GM21737 (cell line): ENCODE data around the gene PTPRB.
"Not testable (repeated sequence)": the region's sequence is repeated elsewhere in the genome, so short reads cannot be mapped to it uniquely, and the experiment has no call there.

Experiments used
- ATAC-seq: cut with Tn5 transposase; IDR thresholded peaks from one replicate; pipeline ENCODE4 v1.9.1; 2021; ENCODE audit warnings: mild to moderate bottlenecking, moderate library complexity; ENCODE audit not compliant: unreplicated experiment

The PTPRB gene

GRCh38 chr12:70550180-70550577 is 87.0 kb downstream of the PTPRB start:
- no peak for ATAC-seq

GRCh38 chr12:70549340-70550179 is 87.7 kb downstream of the PTPRB start:
- no peak for ATAC-seq

DNA sequence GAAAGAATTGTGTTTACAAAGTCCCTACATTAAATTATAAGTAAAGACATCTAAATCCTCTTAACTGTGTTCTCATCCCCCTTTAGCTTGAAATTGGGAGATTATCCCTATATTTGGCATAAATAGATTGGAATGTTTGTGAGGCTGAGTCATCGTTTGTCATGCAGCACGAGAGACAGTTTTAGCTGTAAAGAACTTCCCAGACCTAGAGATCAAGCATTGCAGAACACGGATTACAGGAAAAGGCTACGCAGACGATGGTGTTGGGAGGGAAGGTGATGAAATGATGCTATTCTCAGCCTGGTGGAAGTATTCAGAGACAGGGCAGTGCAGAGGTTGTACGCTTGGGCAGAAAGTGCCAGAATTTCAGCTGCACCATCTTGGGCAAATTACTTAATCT is 93.8 kb downstream of the PTPRB start:
- no peak for ATAC-seq

DNA sequence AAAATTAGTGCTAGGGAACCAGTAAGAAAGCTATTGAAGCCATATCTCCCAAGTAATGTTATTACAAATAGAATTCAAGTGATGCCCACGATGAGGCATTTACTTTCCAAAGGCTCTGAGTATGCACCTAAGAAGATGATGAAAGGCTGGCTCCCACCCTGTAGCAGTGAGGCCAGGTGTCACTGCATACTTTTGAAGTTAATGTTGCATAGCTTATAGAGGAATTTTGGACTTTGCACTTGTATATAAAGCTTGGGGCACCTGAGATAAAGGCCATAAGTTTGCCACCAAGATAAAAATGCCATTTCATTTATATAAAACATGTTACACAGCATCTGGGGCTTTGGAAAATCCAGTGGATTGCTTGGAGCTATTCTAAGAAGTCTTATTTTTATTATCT is 96.2 kb downstream of the PTPRB start:
- no peak for ATAC-seq

- ATAC-seq, result no peak
Observed at GRCh38 chr12:70536650-70537049, 100.6 kb downstream of the PTPRB start.

DNA sequence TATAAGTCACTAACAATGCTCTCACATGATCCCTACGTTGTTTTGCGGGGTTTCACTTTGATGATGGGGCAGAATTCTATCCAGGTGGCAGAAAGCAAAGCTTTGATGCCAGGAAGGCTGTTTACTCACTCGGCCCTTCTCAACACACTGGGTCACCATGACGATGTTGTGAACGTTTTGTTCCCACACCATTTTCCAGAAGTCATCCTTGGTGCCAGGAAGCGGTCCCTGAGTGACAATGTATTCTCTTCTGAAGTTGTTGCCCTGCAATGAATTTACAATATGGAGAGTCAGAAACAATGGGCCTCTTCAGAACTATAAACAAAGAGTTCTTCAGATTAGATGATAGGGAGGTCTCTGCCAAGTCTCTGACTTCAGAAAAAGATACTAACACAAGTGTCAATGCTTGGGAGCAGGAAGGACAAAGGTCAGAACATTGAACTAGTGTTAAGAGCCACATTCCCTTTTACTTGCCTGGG is 101.3 kb downstream of the PTPRB start:
- no peak for ATAC-seq

- no peak for ATAC-seq
Observed at GRCh38 chr12:70534466-70534865, 102.8 kb downstream of the PTPRB start.

DNA sequence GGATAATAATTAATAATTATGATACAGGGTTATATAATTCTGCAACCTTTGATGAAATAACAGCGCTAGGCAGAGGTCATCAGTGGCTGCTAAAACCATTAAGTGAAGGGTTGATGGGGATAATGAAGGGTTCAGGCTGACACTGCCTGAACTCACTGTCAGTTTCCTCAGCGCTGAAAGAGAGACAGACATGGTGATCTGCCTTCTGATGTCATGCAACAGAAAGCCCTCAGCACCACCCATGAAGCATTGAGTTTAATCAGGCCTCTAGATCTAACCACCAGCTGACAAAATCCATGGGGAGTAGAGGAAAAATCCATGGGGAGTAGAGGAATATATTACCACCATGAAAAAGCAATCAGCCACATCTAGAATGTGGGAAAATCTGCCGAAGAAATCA is 107.6 kb downstream of the PTPRB start:
- no peak for ATAC-seq

DNA sequence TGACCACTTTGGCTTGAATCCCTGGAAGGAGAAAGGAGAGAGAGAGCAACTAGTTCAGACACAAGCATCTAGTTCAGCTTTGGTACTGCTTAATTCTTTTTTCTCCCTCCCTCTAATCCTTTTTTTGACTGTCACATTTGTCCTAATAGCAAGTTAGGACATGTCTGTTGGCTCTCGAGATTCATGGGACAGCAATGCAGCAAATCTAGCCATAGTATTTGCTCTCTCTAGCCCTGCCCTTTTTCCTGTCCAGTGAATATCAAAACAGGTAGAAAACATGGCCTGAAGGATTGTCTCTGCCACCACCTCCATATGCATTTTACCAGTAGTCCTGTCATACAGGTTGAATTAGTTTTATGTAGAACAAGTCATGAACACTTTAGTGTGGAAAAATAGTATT is 116.4 kb downstream of the PTPRB start:
- ATAC-seq, result no peak

DNA sequence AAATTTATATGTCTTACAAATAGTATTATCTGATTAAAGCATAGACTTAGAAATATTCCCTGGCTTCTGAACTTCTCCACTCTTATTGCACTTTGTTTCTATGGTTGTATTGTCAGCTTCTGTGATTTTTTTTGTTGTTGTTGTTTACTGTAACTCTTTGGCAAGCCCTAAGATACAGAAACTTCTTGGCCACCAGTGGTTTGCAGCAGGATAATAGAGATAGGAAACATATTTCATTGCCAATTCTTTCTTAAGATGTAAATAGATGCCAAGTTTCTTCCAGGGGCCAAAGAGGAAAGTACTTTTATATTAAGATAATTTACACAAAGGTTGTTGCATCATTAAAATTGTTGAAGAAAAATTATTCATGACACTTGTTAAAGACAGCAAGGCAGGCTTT is 123.8 kb downstream of the PTPRB start:
- no peak for ATAC-seq

- no peak for ATAC-seq
Observed at GRCh38 chr12:70508178-70508577, 129.1 kb downstream of the PTPRB start.

DNA sequence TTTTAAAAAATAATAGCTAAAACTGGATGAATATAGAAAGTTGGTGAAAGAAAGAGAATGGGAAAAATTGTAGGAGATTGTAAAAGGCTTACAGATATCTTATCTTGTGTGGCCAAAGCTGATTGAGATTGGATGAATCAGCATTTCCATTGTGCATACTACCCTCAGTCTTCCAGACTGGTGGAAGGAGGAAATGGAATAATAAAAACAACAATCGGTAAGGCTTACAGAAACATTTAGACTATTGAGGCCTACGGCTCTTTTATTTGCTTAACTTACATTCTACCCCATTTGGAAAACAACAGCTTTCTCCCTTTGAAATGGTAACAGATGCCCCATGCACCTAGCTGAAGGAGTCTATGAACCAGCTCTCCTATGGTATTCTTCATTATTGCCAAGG is 129.8 kb downstream of the PTPRB start:
- no peak for ATAC-seq

- ATAC-seq, result no peak
Observed at GRCh38 chr12:70497508-70497907, 139.7 kb downstream of the PTPRB start.

DNA sequence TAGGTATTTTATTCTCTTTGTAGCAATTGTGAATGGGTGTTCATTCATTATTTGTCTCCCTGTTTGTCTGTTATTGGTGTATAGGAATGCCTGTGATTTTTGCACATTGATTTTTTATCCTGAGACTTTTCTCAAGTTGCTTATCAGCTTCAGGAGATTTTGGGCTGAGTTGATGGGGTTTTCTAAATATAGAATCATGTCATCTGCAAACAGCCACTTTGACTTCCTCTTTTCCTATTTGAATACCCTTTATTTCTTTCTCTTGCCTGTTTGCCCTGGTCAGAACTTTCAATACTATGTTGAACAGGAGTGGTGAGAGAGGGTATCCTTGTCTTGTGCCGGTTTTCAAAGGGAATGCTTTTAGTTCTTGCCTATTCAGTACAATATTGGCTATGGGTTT is 144.3 kb downstream of the PTPRB start:
- ATAC-seq, result not testable (repeated sequence)

DNA sequence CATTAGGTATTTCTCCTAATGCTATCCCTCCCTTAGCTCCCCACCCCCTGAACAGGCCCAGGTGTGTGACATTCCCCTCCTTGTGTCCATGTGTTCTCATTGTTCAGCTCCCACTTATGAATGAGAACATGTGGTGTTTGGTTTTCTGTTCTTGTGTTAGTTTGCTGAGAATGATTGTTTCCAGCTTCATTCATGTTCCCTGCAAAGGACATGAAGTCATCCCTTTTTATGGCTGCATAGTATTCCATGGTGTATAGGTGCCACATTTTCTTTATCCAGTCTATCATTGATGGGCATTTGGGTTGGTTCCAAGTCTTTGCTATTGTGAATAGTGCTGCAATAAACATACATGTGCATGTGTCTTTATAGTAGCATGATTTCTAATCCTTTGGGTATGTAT is 146.3 kb downstream of the PTPRB start:
- not testable (repeated sequence) for ATAC-seq

DNA sequence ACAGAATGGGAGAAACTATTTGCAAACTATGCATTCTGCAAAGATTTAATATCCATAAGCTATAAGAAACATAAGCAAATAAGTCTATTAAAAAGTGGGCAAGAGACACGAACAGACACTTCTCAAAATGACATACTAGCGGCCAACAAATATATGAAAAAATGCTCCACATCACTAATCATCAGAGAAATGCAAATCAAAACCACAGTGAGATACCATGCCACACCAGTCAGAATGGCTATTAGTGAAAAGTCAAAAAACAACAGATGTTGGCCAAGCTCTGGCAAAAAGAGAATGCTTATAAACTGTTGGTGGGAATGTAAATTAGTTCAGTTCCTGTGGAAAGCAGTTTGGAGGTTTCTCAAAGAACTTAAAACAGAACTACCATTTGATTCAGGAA is 149.8 kb downstream of the PTPRB start:
- ATAC-seq, result no peak

DNA sequence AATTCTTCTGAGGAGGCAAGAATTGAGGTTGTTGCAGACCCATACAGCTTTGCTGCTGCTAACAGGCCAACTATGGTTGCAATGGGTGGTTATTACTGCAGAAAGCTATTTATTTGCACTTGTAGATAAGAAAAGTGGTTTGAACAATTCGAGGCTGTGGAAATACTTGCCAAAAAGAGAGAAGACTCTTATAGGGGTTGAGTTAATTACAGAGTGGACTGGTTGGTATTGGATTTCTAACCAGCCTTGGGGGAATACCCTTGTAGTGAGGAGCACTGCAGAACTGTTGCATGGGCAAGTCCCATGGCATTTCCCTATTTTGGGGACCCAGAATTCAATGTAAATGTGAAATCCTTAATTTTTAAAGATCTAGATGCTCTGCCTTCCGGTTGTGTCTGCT is 150.6 kb downstream of the PTPRB start:
- ATAC-seq, result no peak

DNA sequence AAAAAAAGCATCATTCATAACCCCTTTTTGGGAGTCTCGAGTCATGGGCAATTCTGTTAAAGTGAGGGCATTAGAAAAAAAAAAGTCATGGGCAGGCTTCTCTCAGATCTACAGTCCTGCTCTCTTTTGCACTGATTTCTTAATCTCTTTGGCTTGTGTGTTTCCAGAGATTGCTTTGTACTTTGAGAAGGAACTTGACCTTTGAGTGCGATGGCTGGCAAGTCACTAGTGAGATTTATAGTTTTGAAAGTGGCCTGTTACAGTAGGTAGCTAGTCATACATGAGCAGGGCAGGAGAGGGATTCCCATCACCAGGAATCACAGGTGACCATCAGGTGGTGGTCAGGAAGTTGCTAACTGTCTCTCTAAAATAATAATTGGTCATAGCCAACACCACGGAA is 151.5 kb downstream of the PTPRB start:
- ATAC-seq, result no peak

GRCh38 chr12:70484464-70484863 is 152.8 kb downstream of the PTPRB start:
- no peak for ATAC-seq

DNA sequence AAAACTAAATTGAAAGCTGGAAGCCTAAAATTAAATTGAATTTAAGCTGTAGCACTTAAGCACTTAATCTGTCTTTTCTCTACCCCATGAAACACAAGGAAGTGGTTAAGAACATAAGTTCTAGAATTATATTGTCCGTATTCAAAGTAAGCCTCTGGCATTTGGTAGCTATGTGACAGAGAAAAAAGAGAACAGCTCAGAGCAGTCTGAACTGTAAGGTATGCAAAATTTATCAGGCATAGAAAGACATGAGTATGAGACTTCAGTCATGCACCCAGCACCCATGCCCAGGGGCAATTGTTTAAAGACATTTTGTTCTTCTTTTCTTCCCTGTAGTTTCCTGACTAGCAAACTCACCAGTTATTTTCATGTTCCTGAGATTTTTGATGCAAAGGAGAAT is 154.5 kb downstream of the PTPRB start:
- no peak for ATAC-seq

GRCh38 chr12:70469221-70469820 is 167.9 kb downstream of the PTPRB start:
- no peak for ATAC-seq

DNA sequence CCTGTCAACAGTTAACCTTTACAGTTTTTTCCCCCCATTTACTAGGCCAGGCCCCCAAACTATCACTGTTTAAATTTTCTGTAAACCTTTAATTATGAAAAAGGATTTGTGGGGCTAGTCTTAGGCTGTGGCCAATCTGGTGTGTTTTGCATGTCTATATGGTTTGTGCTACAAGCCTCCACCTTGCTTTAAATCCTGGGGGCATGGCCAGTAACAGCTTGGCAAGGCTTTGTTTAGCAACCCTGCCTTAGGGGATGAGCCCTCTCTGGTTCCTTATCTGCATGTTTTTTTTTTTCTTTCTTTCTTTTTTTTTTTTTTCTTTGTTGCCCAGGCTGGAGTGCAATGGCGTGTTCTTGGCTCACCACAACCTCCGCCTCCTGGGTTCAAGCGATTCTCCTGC is 168.5 kb downstream of the PTPRB start:
- no peak for ATAC-seq
